ENCODE data around the gene AFF3.

- TF ChIP-seq, protein P1, sequence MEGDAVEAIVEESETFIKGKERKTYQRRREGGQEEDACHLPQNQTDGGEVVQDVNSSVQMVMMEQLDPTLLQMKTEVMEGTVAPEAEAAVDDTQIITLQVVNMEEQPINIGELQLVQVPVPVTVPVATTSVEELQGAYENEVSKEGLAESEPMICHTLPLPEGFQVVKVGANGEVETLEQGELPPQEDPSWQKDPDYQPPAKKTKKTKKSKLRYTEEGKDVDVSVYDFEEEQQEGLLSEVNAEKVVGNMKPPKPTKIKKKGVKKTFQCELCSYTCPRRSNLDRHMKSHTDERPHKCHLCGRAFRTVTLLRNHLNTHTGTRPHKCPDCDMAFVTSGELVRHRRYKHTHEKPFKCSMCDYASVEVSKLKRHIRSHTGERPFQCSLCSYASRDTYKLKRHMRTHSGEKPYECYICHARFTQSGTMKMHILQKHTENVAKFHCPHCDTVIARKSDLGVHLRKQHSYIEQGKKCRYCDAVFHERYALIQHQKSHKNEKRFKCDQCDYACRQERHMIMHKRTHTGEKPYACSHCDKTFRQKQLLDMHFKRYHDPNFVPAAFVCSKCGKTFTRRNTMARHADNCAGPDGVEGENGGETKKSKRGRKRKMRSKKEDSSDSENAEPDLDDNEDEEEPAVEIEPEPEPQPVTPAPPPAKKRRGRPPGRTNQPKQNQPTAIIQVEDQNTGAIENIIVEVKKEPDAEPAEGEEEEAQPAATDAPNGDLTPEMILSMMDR (IDR thresholded peaks at IDR 0.05) = no peak
- no peak for TF ChIP-seq POLR2A (IDR thresholded peaks at IDR 0.05)
Observed at GRCh38 chr2:100121124-100121718, 21.2 kb downstream of the AFF3 start.
